NCI-H345 treated with DMSO at 0.1 percent for 48 hours (cell line): ENCODE data around the gene SERPINB5.

Source experiments
- DNase-seq: peaks from one replicate; lab custom pipeline; 2025; ENCODE audit not compliant: unreplicated experiment; lab: John Stamatoyannopoulos, UW

SERPINB5 gene

GRCh38 chr18:63467699-63468098 lies 9.1 kb upstream of the SERPINB5 start:
- DNase-seq: no peak

DNA sequence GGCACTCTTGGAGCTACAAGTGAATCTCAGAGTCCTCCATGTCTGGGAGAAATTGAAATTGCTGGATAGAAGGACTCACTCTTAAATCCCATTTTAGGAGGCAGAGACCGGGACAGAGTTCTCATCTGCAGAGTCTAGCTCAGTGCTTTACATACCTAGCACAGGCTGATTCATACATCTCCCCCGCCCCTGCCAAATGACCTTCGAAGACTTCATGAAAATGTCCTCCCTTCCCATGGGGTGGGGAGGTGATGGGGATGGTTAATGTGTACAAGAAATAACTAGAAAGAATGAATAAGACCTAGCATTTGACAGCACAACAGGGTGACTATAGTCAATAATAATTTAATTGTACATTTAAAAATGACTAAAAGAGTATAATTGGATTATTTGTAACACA lies 8.2 kb upstream of the SERPINB5 start:
- DNase-seq: no peak

DNA sequence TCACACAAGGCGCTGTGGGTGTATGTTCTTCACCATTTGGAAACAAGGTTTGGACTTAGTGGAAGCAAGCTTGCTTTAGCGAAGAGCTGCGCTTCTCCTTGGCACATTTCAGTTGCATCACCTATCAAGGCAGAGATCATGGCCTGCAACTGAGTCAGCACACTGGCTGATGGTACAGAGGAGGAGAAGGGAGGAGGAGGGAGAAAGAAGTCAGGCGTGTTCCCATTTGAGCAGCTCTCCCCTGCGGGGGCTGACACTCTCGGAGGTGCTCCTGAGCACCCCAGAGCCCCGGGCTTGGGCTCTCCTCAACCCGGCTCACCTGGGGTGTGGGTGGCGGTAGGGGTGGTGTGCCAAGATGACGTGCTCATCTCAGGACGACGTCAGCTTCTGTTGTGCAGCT lies 6.0 kb upstream of the SERPINB5 start:
- no peak for DNase-seq

DNA sequence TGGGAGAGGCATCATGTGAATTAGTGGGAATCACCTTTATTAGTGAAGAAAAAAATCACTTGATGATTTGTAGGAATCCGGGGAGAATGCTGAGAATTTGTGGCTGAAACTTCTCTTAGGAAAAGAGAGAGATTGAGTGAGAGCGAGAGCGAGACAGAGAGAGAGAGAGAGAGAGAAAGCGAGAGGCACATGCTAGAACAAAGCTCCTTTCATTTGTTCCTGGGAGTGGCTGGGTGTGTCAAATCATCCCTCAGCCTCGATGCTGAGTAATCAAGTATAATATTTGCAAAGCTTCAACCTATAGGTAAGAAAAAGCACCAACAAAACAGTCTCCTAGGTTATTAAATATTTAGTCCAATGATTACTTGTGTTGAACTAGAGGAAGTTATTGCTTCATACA lies 4.4 kb upstream of the SERPINB5 start:
- no peak for DNase-seq

DNA sequence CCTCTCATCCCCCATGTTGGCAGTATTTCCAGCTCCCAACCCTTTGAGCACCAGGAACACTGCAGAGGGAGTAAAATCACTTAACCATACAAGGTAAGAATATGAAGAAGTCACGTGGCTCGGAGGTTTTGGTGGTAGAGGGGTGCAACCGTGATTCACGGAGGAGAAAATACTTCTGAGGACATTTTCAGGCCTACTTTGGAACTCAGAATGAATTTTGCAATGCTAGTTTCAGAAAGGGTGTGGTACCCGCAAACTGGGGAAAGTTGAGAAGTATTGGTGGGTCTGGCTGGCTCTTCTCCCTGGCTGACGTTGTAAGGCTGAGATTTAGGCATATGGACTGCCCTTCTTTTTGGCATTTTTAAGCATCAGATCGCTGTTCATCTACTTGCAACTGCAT lies 442 bp downstream of the SERPINB5 start:
- no peak for DNase-seq

DNA sequence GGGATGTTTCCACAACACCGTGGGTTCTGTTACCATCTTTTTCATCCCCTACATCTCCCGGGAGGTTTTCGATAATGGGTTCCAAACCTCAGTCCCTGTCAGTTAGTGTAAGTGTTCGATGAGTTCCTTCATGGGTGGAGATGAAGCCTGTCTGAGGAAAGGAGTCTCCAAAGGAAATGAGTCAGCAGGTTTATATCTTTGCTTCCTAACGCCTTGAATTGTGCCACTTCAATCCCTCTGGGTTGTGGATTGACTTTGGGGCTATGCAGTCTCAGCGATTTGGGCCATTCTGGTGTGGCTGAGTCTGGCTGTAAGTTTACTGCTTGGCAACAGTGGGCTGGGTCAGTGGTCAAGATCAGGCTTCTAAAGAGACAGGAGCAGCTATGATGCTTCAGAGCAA lies 1.2 kb downstream of the SERPINB5 start:
- no peak for DNase-seq

DNA sequence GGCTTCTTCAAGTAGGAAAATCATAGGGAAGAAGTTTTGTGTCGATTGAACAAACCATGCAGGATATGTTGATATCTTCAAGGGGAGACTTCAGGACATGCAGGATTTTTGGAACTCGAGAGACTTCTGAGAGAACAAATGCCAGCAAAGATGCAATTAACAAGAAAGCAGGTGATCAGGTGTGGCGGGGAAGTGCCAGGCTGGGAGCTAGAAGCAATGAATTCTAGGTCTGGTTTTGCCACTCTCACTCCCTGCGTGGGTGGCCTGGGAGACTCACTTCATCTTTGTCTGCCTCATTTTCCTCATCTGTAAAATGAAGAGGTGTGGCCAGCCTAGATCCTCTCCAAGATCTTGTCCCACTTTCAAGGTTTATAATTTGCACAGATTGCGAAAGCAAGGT lies 3.1 kb downstream of the SERPINB5 start:
- no peak for DNase-seq

DNA sequence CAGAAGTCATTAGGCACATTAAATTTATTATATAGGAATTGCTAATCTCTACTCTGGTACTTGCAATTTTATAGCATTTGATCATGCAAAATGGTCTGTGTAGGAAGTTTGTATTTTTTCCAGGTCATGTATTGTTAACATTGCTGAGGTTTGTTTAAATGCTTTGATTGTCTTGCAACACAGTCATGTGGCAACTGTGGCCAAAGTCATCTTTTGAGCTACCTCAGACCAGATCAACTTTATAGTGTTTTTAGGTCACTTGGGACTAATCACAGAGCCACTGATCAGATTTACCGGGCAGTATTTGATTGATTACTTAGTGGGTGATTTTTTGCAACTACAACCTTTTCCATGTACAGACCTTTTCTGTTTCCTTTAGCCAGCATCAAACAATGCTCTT lies 3.7 kb downstream of the SERPINB5 start:
- DNase-seq: no peak

- DNase-seq: no peak
These were observed 4.2 kb downstream of the SERPINB5 start for GRCh38 chr18:63480915-63481314.

- no peak for DNase-seq
These were observed 10.9 kb downstream of the SERPINB5 start for GRCh38 chr18:63487676-63488075.

DNA sequence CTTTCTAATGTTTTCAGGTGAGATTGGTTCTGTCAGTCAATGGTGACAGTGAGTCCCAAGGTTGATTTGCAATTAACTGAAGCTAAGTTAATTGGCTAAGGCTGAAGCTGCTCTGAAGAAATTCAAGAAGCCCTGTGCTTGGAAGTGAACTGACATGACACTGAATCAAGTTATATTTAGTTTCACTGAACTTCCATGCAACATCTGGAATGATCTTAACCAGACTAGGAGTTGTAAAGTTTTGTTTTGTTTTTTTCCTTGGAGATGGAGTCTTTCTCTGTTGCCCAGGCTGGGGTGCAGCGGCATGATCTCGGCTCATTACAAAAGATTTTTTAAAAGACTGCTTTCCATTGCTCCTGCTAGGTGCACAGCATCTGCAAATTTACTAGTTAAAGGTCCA lies 11.4 kb downstream of the SERPINB5 start:
- DNase-seq: no peak

DNA sequence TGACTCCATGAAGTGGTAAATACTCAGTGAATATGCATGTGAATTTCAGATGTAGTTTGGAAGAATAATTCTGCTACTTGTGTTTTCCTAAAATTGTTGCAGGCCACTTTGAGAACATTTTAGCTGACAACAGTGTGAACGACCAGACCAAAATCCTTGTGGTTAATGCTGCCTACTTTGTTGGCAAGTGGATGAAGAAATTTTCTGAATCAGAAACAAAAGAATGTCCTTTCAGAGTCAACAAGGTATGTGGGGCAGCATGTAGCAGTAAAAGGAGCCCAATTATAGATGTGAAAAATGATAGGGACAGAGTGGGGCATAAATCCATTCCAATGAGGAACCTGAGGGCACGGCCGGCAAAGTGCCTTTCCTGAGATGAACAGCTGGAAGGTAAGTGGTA lies 16.1 kb downstream of the SERPINB5 start:
- DNase-seq: no peak

DNA sequence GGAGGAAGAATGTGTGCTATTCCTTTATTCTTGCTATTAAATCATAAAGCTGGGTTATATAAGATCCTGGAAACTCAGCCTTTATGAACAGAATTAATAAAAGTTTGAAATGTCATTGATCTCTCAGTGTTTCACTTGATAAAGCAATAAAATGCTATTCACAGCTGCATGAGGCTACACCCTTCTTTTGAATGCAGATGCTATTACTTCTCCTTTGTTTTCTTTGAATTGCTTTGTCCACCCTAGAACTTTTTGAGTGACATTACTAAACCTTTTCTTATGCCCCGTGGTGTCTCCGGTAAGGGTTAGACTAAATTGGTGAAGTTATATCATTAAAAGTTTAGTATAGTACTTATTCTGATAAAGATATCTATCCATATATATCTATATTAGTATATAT lies 18.9 kb downstream of the SERPINB5 start:
- DNase-seq: no peak

DNA sequence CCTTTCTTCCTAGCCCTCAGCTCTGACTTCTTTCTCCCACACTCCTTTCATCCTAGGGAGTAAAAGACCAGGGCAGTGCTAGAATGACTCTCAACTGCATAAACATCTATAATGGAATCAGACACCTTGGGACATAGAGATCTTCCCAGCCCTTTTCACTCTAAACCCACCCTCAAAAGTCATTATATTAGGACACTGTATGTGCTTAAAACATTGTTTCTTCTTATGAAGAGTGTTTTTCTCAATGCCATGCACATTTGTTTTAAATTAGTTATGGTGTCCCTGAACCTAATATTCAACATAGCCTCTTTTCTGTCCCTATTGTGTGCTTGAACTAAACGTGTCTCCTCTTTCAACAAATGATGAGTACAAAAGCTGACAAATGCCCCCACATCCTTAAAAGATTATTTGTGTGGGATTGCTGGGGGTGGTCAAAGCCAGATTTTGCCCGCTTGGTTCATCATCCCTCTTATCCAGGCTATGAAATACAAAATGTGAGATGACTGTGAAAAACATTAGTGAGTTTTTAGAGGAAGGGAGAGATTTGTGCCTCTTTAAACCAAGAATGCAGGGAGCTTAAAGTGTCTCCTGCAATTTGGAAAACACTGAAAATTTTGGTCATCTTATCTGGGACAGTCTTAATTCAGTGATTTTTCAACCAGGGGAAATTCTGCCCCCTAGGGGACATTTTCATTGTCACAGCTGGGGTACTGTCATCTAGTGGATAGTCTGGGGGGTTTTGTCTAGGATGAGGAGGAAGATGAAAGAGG lies 29.0 kb downstream of the SERPINB5 start:
- DNase-seq: no peak

GRCh38 chr18:63506336-63506646 lies 29.5 kb downstream of the SERPINB5 start:
- DNase-seq: no peak

DNA sequence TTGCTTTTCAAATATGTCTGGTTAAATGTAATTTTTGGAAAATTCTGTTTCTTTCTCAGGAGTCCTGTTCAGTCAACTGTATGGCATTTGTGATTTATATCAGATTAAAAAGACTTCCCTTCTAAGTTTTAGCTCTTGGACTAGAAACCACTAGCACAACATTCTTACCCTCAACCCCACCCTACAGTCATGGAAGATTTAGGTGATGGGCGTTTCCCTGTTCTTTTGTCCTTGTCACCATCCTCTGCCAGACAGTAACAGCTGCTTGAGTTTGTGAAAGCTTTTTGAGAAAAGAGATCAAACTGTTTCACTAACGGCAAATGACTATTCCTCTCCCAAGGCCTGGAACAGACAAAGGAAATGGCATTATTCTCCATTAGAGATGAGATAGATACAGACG lies 31.8 kb downstream of the SERPINB5 start:
- DNase-seq: no peak

- no peak for DNase-seq
These were observed 34.5 kb downstream of the SERPINB5 start for GRCh38 chr18:63511285-63511684.

DNA sequence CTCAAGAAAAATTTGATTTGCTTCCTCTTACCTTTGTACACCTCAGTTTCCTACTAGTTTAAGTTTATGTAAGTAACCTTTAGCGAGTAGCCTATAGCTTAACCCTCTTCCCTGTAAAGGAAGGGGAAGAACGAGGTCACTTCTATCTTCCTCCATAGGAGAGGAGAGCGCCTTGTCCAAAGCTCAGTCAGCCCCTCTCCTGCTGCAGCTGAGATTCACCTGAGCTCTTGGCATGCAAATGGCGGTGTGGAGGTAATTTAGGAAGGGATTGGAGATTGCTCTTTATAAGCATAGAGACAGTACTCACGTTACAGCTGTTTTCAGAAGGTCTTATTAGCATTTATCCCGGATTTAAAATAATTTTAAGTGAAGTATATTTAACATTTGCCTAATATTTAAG lies 37.6 kb downstream of the SERPINB5 start:
- DNase-seq: no peak

DNA sequence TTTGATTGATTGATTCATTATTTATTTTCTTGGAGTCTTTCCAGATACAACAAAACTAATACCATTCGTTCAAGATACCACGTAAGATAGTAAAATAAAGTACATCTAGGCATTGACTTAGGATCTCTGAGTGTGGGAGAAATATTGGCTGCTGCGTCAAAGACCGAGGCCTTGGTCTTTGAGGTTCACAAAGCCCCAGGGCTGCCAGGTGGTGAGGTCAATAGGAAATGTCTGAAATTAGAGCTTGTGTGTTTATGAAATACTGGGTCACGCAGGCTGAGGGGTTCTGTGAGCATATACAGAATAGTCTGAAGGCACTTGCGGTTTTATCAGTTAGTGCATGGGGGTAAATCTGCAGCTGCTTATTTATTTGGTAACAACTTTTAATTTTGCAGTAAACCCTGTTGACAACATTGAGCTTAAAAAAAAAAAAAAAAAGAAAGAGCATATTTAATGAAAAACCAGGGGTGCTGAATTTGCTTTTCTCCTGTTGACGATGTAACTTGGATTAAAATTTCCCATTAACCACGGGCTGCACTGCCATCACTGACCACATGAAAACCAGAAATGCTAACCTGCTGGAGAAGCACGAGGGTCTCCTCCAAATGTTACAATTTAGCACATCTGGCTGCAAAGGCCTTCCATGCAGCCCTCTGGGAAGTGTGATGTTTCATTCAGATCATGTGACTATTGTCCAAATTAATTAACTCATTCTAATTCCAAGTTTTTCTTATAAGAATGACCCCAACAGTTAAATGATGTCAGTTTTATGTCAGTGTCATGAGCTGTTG lies 38.3 kb downstream of the SERPINB5 start:
- DNase-seq: no peak

DNA sequence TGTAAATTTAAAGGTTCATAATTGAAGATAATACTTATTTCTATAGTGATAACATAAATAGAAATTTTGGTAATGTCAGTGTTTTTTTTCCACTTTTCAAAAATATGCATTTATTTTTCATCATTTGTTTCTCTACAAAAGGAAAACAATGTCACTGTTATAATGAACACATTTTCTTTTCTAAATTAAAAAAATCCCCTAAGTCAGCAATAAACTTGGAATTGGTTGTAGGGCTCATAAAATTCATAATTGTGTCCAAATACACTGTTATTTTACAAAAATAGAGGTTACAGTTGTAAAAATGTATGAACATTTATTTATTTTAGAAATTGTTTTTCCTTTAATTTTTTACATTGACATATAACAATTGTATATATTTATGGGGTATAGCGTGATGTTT lies 39.0 kb downstream of the SERPINB5 start:
- DNase-seq: no peak

- DNase-seq: peak; percentile 70
These were observed 41.6 kb downstream of the SERPINB5 start for GRCh38 chr18:63518178-63519012.
